Measurements from ENCODE around the gene KANSL1.

- TF ChIP-seq ATF6 (CRISPR knock-in tag; IDR thresholded peaks at IDR 0.05) (no peak), BRF2 (IDR thresholded peaks at IDR 0.05; ENCODE audit: borderline replicate concordance, insufficient read depth, insufficient read length) (no peak), ZNF512 (tag; IDR thresholded peaks at IDR 0.05) (no peak), SRF (CRISPR knock-in tag; IDR thresholded peaks at IDR 0.05) (no peak), E2F4 (CRISPR knock-in tag; IDR thresholded peaks at IDR 0.05; ENCODE audit: low read depth) (no peak), THRB (CRISPR knock-in tag; conservative IDR thresholded peaks at IDR 0.05) (no peak)
Observed at GRCh38 chr17:46080118-46081017, 112.9 kb downstream of the KANSL1 start.

All from K562 (cell line).